Hindlimb muscle (tissue), 1 donor: ENCODE data around the gene PGRMC2. TPM values are rescaled to one million over a fixed set of nuclear protein-coding genes. Genes with fewer than 3 reads are reported as not detected.

Experiments used
- DNase-seq: peaks from one replicate; pipeline ENCODE4 v3.0.0-alpha.2; 2013
- polyA plus RNA-seq: library from polyadenylated mRNA; unstranded; fragments of 120-200 nt; gene quantifications from one replicate; pipeline ENCODE4 v1.2.1, GENCODE V29; 2013; ENCODE audit not compliant: insufficient read length

The PGRMC2 gene
- 61.7 TPM for polyA plus RNA-seq

GRCh38 chr4:128287141-128287870 lies at the start of gene PGRMC2:
TSS of gene PGRMC2 (minus strand) at chr4:128287813. CDS start at chr4:128287790, 23 bp downstream.
- DNase-seq = peak; percentile 41

- DNase-seq = no peak
Measured at GRCh38 chr4:128335541-128335940, 47.9 kb upstream of the PGRMC2 start.

- no peak for DNase-seq
Measured at GRCh38 chr4:128334256-128334655, 46.6 kb upstream of the PGRMC2 start.

GRCh38 chr4:128333309-128334018 lies 45.9 kb upstream of the PGRMC2 start:
- no peak for DNase-seq

- no peak for DNase-seq
Measured at GRCh38 chr4:128332081-128332480, 44.5 kb upstream of the PGRMC2 start.

GRCh38 chr4:128329638-128330037 lies 42.0 kb upstream of the PGRMC2 start:
- DNase-seq = no peak

GRCh38 chr4:128328106-128328505 lies 40.5 kb upstream of the PGRMC2 start:
- DNase-seq = no peak

GRCh38 chr4:128323401-128323800 lies 35.8 kb upstream of the PGRMC2 start:
- DNase-seq = no peak

GRCh38 chr4:128322986-128323385 lies 35.4 kb upstream of the PGRMC2 start:
- no peak for DNase-seq

GRCh38 chr4:128322311-128322710 lies 34.7 kb upstream of the PGRMC2 start:
- no peak for DNase-seq

GRCh38 chr4:128320656-128321055 lies 33.0 kb upstream of the PGRMC2 start:
- DNase-seq = no peak

GRCh38 chr4:128315756-128316520 lies 28.3 kb upstream of the PGRMC2 start:
- no peak for DNase-seq

GRCh38 chr4:128311659-128312403 lies 24.2 kb upstream of the PGRMC2 start:
- DNase-seq = no peak

GRCh38 chr4:128310266-128310697 lies 22.7 kb upstream of the PGRMC2 start:
- DNase-seq = peak; percentile 11

GRCh38 chr4:128309585-128309984 lies 22.0 kb upstream of the PGRMC2 start:
- no peak for DNase-seq

GRCh38 chr4:128308986-128309385 lies 21.4 kb upstream of the PGRMC2 start:
- no peak for DNase-seq

GRCh38 chr4:128307123-128307571 lies 19.5 kb upstream of the PGRMC2 start:
- no peak for DNase-seq

- DNase-seq = no peak
Measured at GRCh38 chr4:128305942-128306341, 18.3 kb upstream of the PGRMC2 start.

GRCh38 chr4:128303986-128304385 lies 16.4 kb upstream of the PGRMC2 start:
- no peak for DNase-seq

GRCh38 chr4:128303405-128303785 lies 15.8 kb upstream of the PGRMC2 start:
- DNase-seq = no peak

- DNase-seq = no peak
Measured at GRCh38 chr4:128301979-128302378, 14.4 kb upstream of the PGRMC2 start.

- DNase-seq = no peak
Measured at GRCh38 chr4:128299848-128300247, 12.2 kb upstream of the PGRMC2 start.
